GM06990 (cell line): ENCODE measurements around the gene NECAB2.

Experiments
- DNase-seq: peaks from one replicate; pipeline ENCODE4 v3.0.0-alpha.2; 2011; ENCODE audit not compliant: insufficient read length; ENCODE audit errors: extremely low read depth
- H3K27me3 ChIP-seq: replicated peaks from 2 replicates; pipeline ENCODE4 v1.6.0; 2011; ENCODE audit warnings: low read length; ENCODE audit not compliant: control insufficient read depth, insufficient read depth
- H3K36me3 ChIP-seq: 2 replicates; pipeline ENCODE4 v1.5.1; 2011; ENCODE audit warnings: low read length; ENCODE audit not compliant: control insufficient read depth, insufficient read depth
- H3K4me3 ChIP-seq: replicated peaks from 2 replicates; pipeline ENCODE4 v1.5.1; 2011; ENCODE audit warnings: low read depth, mild to moderate bottlenecking, control low read depth, low read length
- CTCF ChIP-seq: IDR thresholded peaks from 2 replicates; pipeline ENCODE4 v1.5.1; 2011; ENCODE audit warnings: low read length, control low read depth, mild to moderate bottlenecking, inconsistent platforms; ENCODE audit not compliant: insufficient read depth, poor library complexity, severe bottlenecking

The NECAB2 gene

GRCh38 chr16:84040823-84041820 lies 73.1 kb downstream of the NECAB2 start:
- Histone ChIP-seq H3K27me3 (no peaks in the 10 kb centered on the region), H3K36me3 (no peaks in the 10 kb centered on the region), H3K4me3 (no peak overlapping the region)
- DNase-seq, result no peak
- TF ChIP-seq CTCF, result no peak

- TF ChIP-seq CTCF, result no peak
- DNase-seq, result no peak
- Histone ChIP-seq H3K36me3 (no peaks in the 10 kb centered on the region), H3K4me3 (no peak overlapping the region), H3K27me3 (no peaks in the 10 kb centered on the region)
These were observed 73.8 kb downstream of the NECAB2 start for GRCh38 chr16:84041881-84042280.

GRCh38 chr16:84042308-84042878 lies 74.3 kb downstream of the NECAB2 start, which contains the start of gene SLC38A8:
TSS of gene SLC38A8 (minus strand) at chr16:84042795. CDS start at chr16:84042157, 638 bp downstream.
- no peak for DNase-seq
- no peaks in the 10 kb centered on the region for H3K27me3 ChIP-seq
- no peaks in the 10 kb centered on the region for H3K36me3 ChIP-seq
- no peak within 1 kb of the TSS for H3K4me3 ChIP-seq
- TF ChIP-seq CTCF, result no peak

- Histone ChIP-seq H3K27me3 (no peaks in the 10 kb centered on the region), H3K36me3 (no peaks in the 10 kb centered on the region), H3K4me3 (no peak overlapping the region)
- no peak for DNase-seq
- no peak for TF ChIP-seq CTCF
These were observed 74.9 kb downstream of the NECAB2 start for GRCh38 chr16:84042879-84043485.

- TF ChIP-seq CTCF, result no peak
- no peak for DNase-seq
- Histone ChIP-seq H3K27me3 (no peaks in the 10 kb centered on the region), H3K36me3 (no peaks in the 10 kb centered on the region; the same call in 1 of the 2 replicates), H3K4me3 (no peak overlapping the region)
These were observed 75.6 kb downstream of the NECAB2 start for GRCh38 chr16:84043486-84044117.
